ENCODE results near the gene DZANK1.
"Not testable (repeated sequence)": the region's sequence is repeated elsewhere in the genome, so short reads cannot be mapped to it uniquely, and the experiment has no call there.

DZANK1 gene

DNA sequence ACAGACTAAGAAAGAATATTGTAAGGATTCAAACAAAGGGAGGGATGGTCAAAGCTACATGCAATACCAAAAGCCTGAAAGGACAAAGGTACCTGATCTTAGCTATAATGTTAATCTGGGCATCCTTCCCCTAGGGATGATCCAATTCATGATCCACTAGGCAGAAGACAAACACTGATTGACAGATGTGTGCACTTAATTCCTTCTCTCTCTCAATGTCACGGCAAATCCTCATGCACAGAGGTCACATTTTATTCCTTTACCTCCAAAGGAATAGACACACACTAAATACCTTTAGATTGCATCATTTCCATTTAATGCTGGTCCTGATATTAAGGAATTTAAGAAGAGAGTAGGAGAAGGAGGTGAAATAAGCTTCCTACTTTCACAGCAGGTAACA lies 105.2 kb downstream of the DZANK1 start:
- no peak overlapping the region for H3K4me3 ChIP-seq (ENCODE audit: low read depth, low read length)
- TF ChIP-seq, protein P1, sequence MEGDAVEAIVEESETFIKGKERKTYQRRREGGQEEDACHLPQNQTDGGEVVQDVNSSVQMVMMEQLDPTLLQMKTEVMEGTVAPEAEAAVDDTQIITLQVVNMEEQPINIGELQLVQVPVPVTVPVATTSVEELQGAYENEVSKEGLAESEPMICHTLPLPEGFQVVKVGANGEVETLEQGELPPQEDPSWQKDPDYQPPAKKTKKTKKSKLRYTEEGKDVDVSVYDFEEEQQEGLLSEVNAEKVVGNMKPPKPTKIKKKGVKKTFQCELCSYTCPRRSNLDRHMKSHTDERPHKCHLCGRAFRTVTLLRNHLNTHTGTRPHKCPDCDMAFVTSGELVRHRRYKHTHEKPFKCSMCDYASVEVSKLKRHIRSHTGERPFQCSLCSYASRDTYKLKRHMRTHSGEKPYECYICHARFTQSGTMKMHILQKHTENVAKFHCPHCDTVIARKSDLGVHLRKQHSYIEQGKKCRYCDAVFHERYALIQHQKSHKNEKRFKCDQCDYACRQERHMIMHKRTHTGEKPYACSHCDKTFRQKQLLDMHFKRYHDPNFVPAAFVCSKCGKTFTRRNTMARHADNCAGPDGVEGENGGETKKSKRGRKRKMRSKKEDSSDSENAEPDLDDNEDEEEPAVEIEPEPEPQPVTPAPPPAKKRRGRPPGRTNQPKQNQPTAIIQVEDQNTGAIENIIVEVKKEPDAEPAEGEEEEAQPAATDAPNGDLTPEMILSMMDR (IDR thresholded peaks at IDR 0.05; ENCODE audit: low read depth, low read length, missing control alignments): no peak
- no peak for DNase-seq (ENCODE audit: low read depth)
- in situ Hi-C loops (cut with HindIII; ENCODE audit: low sequenced_read_pairs): no loop called here

DNA sequence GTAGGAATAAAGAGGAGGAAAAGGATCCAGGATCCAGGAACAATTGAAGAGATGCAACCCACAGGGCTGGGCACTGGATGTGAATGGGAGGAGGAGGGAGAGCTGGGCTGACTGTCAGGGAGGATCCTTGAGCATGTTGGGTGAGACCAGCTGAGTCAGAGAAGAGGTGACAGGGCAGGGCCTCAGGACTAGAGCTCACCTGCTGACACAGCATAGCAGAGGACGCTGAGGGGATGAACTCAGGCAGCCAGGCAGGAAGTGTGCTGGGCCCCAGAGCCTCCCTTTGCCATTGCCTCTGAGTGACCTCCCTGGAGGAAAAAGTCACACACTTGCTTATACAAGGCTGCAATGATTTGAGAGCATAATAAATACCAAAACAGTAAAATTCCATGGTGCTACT lies 106.2 kb downstream of the DZANK1 start:
- TF ChIP-seq, protein P1 (IDR thresholded peaks at IDR 0.05; ENCODE audit: low read depth, low read length, missing control alignments): no peak
- no peak overlapping the region for H3K4me3 ChIP-seq (ENCODE audit: low read depth, low read length)
- DNase-seq (ENCODE audit: low read depth): no peak
- in situ Hi-C loops (cut with HindIII; ENCODE audit: low sequenced_read_pairs): no loop called here

DNA sequence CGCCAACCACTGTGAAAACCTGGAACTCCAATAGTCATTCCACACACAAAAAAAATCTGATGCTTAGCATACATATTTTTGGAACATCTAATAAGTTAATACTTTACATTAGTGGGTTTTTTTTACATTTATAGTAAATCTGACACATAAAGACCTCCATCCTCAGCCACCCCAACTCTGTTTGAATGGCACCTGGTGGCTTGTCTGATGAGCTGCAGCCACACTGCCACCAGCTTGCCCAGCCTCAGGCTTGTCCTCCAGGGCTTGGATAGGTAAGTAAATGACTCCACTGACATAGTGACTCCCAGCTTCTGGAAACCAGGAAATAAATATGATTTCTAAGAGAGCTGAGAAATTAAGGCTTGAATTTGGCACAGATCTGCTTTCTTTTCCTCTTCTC lies 107.0 kb downstream of the DZANK1 start:
- in situ Hi-C loops (cut with HindIII; ENCODE audit: low sequenced_read_pairs): no loop called here
- TF ChIP-seq, protein P1 (IDR thresholded peaks at IDR 0.05; ENCODE audit: low read depth, low read length, missing control alignments): no peak
- no peak overlapping the region for H3K4me3 ChIP-seq (ENCODE audit: low read depth, low read length)
- no peak for DNase-seq (ENCODE audit: low read depth)

DNA sequence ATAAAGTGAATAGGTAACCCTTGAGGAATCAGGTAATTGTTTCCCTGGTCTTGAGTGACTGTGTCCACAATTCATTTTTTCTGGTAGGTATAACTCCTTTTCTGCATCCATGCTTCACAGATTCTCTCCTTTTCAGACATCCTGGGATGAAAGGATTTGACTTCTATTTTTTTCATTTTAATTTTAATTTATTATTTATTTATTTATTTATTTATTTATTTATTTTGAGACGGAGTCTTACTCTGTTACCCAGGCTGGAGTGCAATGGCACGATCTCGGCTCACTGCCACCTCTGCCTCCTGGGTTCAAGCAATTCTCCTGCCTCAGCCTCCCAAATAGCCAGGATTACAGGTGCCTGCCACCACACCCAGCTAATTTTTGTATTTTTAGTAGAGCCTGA lies 117.1 kb downstream of the DZANK1 start:
- H3K4me3 ChIP-seq (ENCODE audit: low read depth, low read length); in situ Hi-C loops (cut with HindIII; ENCODE audit: low sequenced_read_pairs); DNase-seq (ENCODE audit: low read depth): not testable (repeated sequence)

Measured in astrocyte of the cerebellum (primary cell).